Esophagus mucosa (tissue), 1 donor: ENCODE results near the gene ZNHIT1. TPM values are rescaled to one million over a fixed set of nuclear protein-coding genes. Genes with fewer than 3 reads are reported as not detected.
A peak's percentile ranks its signal among the peaks of the same experiment; 100 is the strongest.

Source experiments
- ATAC-seq: fragments of 200-7000 bp; cut with Tn5 transposase; one replicate; pipeline ENCODE4 v1.9.1; 2020
- total RNA-seq: library from RNA; stranded (reverse); gene quantifications from one replicate; pipeline ENCODE4 v1.2.4, GENCODE V29; 2023
- donor health status: DM: yes; HTN: yes; CAD: no.

ZNHIT1 gene
- total RNA-seq, 1 donor from 2014 or later, result 53.8 TPM

DNA sequence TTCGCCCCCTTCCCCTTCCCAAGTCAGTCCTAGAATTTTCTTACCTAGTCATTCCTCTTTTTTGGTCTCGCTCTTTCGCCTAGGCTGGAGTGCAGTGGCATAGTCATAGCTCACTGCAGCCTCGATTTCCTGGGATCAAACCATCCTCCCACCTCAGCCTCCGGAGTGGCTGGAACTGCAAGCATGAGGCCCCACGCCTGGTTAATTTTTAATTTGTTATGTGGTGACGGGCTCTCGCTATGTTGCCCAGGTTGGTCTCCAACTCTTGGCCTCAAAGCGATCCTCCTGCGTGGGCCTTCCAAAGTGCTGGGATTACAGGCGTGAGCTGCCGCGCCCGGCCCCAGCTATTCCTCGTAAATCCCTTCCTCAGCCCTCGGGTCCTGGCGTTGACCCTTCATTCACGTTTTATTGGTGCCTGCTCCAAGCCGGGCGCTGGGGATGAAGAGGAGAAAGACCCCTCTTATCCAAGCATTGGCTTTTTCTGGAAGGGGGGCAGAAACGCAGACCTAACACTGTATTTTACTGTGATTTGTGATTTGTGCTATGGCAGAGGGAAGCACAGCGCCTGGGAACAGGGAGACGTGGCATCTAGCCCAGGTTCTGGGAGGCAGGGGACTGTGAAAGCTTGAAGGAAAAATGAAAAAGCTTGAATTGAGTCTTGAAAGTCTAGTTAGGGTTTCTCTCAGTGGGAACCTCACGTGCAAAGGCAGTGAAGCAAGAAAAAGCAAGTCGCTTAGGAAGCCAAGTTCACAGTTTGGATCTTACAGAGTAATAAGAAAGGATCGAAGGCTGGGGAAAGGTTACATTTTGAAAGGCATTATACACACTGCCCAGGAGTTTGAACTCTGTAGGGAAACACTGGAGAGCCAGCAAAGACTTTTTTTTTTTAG lies 516 bp downstream of the ZNHIT1 start:
- no peak for ATAC-seq

DNA sequence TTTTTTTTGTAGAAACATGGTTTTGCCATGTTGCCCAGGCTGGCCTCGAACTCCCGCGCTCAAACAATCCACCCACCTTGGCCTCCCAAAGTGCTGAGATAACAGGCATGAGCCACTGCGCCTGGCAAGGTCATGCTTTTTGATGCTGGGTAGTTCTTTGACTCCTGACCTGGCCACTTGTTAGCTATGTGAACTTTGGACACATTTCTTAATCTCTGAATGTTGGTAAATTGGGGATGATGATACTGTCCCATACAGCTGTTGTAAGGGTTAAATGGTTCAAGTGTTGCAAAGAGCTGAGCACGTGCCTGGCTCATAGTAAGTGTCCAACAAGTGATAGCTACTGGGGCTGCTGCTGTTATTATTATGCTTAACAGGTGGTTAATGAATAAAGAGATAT lies 2.3 kb downstream of the ZNHIT1 start:
- ATAC-seq, result no peak

DNA sequence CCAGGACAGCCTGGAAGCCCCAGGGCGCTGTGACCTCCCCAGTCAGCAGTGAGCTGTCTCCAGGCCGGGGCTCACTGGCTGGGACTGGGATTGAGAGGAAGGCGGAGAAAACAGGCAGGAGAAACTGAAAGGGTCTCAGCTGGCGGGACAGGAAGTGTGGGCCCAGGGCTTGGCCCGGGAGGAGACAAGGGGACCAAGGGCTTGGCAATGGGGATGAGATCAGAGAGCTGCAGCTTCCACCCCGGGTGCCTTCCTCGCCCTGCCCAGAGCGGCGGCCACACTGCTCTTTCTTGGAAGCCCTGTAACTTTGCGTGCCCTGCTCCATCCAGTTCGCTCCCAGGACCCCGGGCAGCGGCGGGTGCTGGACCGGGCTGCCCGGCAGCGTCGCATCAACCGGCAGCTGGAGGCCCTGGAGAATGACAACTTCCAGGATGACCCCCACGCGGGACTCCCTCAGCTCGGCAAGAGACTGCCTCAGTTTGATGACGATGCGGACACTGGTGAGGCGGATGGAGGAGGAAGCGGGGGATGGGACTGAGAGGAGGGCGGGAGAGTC lies 4.4 kb downstream of the ZNHIT1 start:
- no peak for ATAC-seq

DNA sequence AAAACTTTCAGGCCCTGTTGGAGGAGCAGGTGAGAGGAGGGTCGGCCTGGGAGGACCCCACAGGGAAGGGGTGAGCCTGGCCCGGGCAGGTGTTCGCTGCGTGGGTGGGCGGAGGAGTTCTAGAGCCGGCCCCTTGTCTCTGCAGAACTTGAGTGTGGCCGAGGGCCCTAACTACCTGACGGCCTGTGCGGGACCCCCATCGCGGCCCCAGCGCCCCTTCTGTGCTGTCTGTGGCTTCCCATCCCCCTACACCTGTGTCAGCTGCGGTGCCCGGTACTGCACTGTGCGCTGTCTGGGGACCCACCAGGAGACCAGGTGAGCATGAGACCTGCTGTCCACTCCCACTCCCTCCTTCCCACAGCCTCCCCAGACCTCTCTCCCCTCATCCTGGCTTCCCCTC lies 5.6 kb downstream of the ZNHIT1 start:
- ATAC-seq, result peak; percentile 17

DNA sequence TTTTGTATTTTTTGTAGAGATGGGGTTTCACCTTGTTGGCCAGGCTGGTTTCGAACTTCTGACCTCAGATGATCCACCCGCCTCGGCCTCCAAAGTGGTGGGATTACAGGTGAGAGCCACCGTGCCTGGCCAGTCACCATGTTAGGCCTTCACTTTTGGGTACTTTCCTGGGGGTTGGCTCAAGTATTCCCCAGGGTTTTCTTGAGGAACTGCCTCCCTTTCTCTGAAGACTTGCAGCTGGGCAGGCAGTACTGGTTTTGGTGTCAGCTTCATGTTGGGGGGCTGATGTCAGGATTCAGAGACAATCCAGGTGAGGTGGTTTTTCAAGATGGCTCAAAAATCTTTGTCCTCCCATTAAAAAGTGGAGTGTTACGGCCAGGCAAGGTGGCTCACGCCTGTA lies 7.7 kb downstream of the ZNHIT1 start:
- no peak for ATAC-seq

DNA sequence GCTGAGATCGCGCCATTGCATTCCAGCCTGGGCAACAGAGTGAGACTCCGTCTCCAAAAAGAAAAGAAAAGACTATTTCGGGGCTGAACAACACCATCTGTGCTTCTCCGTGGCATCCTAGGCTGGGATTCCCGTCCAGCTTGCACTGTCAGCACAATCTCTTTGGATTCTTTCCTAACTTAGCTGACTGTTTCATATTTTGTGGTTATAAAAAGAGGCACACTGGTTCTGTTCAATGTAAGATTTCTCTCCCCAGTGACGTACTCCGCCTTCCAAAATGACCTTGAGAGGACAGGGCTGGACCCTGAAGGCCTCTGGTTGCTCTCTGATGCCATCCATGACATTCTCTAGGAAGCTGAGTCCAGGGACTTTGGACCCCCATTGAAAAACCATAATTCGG lies 8.8 kb downstream of the ZNHIT1 start:
- no peak for ATAC-seq

DNA sequence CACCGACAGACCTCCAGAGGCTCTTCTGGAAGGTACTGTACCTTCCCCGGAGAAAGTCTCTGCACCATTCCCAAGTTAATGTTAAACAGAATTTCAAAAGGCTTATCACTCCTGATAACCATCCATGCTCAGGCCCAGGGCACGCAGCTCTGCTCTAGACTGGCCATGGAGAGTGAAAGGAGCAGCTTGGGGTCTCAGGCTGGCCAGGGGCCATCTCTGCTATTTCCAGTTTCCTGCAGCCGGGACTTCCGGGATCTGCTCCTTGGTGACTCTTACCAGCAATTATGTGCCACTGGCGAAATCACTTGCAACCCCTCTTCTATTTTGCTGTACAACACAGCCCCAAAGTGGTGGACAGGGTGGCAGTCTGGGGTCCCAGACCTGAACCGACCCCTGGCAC lies 13.7 kb downstream of the ZNHIT1 start:
- ATAC-seq, result no peak

DNA sequence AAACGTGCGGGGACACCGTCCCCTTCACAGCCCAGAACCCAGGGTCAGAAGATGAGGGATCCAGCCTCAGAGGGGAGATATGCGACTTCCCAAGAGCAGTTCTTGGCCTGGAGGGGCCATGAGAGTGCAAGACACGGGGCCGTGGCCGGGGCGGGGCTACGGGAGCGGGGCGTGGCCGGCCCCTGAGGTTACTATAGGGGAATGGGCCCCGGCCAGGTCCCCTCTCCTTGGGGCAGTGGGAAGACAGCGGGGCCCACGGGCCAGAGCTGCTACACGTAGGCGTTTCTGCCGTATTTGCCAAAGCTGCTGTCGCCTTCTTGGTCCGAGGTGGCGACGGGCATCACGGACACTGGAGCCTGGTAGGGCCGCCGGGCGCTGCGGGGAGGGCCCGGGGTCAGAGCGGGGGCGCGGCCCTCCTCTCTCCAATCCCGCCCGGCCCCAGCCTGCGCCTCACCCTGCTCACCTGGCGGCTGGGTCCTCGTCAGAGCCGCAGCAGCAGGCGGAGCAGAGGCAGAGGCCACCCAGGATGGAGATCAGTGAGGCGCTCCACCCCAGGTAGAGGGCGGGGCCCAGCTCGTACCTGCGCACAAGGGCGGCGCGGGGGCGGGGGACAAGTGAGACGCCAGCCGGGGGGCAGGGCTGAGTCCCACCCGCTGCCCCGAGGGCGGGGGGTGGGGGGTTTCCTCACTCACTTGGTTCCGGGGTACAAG lies 14.3 kb downstream of the ZNHIT1 start:
- ATAC-seq, result peak; percentile 95

DNA sequence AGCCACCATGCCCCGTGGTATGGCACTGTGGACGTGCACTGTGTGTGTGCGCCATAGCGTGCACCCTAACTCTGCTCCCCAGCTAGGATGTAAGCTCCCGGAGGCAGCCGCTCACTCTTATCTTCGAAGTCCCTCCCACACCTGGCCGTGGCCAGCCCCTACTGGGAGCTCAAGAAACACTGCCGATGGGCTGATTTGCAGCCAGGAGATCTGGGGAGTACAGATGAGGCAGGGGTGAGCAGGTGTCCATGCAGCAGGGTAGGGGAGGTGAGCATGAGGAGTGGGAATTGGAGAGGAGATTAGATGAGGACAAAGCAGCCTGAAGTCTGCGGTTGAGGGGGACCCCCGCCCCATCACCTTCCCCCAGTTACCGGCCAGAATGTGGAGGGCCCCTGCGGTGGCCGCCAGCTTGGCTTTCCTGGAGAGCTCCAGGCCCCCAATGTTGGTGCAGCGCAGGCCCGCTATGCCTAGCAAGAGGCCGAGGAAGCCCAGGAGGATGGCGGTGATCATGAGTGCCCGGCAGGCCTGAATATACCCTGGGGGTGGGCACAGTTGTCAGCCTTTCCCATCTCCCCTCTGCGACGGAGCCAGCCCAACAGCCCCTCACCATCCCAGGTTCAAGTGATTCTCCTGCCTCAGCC lies 16.1 kb downstream of the ZNHIT1 start:
- ATAC-seq, result no peak

DNA sequence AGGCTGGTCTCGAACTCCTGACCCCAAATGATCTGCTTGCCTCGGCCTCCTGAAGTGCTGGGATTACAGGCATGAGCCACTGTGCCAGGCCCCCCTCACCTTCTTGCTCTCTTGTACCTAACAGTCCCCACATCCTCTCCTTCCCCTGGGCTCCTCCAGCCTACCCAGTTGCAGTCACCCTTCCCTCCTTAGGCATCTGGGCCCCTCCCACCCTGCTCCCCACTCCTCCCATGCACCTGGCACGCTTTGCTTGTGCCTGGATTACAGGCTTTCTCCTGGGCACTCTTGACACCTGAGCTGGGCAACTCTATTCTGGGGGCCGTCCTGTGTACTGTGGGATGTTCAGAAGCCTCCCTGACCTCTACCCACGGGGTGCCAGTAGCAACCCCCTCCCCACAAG lies 16.7 kb downstream of the ZNHIT1 start:
- no peak for ATAC-seq

DNA sequence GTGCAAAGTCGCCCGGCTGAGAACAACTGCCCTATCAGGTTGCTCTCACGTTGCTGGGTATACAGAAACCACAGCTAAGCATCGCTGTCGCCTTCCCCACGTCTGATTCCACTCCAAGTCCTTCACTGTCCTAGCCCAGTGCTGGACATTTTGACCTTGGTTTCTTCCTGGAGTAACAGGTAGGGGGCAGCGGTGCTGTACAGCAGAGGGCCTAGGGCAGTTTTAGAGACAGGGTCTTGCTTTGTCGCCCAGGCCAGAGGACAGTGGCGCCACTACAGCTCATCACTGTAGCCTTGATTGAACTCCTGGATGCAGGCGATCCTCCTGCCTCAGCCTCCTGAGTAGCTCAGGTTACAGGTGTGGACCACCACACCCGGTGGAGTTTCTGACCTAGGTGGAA lies 17.1 kb downstream of the ZNHIT1 start:
- ATAC-seq, result no peak

DNA sequence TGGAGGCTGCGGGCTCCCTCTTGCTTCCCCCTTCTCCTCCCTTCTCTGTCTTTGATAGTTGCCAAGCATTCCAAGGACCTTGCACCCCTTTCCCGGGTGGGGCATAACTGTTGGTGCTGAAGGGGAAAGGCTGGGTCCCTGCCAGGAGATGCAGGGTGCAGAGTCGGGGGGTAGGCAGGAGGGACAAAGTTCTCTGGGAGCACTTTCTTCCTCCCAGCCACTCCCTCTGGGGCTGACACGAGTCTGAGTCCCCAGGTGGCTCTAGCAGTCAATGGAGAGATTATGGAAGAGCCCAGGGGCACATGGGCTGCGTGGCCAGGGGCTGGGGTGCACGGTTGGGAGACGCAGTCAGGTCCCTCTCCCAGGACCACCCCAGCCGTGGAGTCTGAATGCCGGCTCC lies 17.6 kb downstream of the ZNHIT1 start:
- ATAC-seq, result no peak

DNA sequence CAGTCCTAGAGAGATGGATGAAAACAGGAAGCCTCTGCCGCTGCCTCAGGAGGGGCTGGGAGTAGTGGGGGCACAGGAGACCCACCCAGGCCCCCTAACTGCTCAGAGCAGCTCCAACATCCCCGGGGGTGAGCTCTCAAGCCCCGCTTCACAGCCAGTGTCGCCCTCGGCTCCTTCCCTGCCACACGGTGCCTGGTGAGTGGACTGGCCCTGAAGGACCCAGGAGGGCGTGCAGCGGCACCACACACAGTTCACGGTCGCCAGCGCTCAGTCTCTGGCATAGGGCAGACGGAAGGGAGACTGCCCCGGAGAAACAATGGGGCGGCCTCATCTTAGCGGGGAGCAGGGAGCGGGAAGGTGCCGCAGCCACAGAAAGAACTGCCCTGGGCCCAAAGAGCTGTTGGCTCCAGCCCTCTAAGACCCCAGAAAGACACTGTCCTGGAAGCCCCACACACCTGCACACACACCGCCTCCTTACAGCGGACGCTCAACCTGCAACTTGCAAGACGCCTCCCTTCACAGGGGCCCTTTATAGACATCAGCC lies 18.4 kb downstream of the ZNHIT1 start:
- ATAC-seq, result no peak

DNA sequence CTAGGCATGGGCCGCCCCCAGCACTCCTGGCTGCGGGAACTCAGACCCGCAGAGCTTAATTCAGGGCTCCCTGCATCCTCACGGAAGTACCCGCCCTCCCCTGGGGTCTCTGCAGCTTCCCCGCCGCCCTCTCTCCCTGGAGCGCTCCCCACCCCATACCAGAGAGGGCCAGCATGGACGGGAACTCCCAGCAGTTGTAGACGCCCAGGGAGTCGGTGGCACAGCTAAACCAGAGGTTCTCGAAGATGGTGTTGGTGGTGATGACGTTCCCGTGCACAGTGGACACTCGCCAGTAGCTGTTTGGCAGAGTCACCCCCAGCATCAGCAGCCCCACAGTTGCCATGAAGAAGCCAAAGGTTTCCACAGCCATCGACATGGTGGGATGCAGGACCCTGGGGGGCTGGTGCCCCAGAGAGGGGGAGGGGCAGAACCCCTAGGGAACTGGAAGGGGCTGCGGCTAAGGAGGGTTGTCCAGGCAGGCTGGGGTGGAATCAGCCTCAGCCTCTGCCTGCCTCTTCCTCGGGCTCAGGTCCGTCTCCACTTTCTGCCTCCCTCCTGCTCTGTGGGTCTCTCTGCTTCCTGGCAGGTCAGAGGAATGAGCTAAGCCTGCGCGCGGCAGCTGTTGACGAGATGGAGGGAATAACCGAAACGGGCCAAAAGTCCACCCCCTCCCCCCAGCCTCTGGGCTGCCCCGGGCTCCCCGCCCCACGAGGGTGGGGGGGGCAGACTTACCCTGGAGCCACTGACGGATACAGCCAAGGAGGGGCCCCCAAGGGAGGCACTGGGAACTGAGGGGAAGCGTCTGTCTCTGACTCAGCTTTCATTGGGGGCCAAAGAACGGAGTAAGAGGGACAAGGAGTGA lies 19.5 kb downstream of the ZNHIT1 start, which contains the start of gene CLDN15:
TSS of gene CLDN15 (minus strand) at position 597 of the 862 bp plus-strand sequence. CDS start at position 376, 221 bp downstream.
- ATAC-seq, result no peak

DNA sequence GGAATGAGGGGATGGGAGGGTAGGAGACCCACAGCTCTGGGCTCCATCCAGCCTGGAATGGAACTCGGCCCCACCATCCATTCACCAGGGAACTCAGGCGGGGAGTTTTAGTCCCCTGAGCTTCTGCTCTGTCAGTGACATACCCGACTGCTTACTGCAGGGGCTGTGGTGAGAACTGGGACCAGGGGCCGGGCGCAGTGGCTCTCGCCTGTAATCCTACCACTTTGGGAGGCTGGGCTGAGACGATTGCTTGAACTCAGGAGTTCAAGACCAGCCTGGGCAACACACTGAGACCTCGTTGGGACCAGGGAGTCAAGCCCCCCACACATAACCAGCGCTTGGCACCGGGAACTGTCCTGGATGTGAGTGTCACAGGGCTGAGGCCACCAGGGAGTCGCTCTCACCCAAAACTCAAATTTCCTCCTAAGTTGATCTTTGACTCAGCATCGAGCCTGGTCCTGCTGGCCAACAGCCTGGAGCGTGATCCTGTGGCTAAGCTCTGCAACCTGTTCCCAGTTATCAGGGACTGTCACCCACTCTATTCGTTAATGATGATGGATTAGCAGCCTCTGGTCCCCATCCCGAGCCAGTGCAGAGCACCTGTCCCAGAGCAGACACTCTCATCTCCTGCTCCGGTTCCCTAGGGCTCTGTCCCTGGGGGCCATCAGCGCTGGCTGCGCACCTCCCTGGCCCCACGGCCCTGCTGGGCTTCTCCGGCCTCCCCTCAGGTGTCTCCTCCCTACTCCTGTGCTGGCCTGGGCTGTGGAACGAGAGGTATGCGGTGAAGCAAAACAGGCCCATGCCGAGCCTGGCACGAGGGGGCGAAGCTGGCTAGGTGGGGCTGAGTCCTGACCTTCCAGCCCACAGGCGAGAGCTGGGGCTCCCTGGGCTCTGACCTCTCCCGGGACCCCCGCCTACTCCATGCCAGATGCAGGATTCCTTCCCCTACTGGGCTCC lies 20.5 kb downstream of the ZNHIT1 start:
- ATAC-seq, result no peak

DNA sequence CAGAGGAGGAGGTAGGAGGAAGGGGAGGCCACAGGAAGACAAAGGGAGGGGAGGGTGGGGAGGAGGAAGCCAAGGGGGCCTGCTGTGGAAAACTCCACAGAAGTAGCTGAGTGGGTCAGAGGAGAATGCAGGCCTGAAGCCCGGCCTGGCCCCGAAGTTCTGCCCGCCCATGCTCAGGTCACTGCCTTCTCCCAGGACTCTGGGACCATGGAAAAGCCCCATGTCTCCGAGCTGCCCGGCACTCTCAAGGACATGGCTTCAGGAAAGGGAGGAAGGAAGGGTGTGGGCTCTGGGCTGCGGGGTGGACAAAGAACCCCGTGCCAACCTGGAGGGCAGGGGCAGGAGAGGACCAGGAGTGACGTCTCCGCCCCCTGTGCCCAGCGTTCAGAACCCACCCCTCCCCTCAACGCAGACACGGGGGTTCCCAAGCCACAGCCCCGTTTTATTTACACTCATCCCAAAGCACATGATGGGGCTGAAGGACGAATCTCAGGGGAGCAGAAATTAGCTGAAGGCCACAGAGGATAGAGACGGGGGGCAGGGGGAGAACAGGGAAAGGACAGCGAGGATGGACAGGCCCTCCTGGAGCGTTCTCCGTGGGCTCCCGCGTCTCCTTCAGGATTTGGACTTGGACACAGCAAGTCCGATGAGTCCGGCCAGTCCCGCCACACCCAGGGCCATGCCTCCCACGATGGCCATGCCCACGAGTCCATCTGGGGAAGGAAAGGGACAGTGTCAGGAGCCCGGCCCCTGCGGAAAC lies 21.4 kb downstream of the ZNHIT1 start:
- ATAC-seq, result peak; percentile 1

DNA sequence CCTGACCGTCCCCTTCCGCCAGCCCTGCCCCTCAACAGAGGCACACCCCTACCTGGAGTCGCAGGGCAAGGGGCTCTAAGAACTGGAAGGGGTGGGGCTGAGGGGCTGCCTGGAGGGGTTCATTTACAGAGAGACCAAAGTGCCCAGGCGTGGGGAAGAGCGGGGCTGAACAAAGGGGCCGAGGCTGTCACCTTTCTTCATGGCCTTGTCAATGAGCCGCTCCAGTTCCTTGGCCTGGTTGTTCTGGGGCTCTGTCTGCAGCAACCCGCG lies 21.9 kb downstream of the ZNHIT1 start:
- no peak for ATAC-seq

DNA sequence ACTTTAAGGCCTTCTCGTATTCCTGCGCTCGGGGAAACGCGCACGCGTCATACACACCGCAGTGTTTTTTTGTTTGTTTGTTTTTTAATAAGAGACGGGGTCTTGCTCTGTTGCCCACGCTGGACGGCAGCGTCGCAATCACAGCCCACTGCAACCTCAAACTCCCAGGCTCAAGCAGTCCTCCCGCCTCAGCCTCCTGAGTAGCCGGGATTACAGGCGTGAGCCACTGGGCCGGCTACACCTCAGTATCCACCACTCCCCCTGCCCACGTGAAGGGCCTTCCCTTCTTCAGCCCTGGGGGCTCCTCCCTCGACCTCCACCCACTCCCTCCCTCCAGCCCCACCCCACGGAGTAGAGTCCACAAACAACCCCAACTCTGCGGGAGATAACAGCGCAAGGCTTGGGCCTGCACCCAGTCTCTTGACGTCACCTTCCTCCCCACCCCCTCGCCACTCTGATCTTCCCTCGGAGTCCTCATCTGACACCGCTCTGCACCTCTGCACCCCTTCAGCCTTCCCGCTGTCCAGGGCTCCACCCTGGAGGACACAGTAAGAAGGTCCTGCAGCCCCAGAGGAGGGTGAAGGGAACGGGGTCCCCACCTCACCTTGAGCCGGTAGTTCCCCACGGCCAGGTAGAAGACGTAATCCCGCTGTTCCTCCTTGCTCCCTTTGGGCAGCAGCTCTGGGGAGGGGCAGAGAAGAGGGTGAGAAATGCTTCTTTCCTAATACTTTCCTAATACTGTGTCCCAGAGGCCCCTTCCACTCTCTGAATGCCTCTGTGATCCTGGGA lies 22.5 kb downstream of the ZNHIT1 start:
- no peak for ATAC-seq

DNA sequence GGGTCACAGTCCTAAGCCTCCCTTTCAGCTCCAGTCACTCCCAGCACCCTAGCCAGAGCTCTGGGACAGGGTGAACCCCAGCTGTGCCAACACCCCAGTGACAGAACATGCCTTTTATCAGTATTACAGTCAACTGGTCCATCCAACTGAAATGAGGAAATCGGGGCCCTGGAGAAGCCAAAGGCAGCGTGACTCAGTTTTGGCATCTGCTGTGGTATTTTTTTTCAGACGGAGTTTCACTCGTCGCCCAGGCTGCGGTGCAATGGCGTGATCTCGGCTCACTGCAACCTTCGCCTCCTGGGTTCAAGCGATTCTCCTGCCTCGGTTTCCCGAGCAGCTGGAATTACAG lies 23.0 kb downstream of the ZNHIT1 start:
- ATAC-seq, result no peak
